Loucy (cell line): ENCODE measurements around the gene XRCC5.

Experiments used
- H2AFZ ChIP-seq: fragments of 200-600 bp; sonication (generic); 2 replicates; pipeline ENCODE4 v1.6.0; 2016; ENCODE audit warnings: antibody characterized with exemption, mild to moderate bottlenecking, low read length, moderate library complexity
- H3F3A ChIP-seq: fragments of 200-600 bp; 2 replicates; pipeline ENCODE4 v1.6.0; 2016; ENCODE audit warnings: antibody characterized with exemption, low read depth, mild to moderate bottlenecking
- H3K27me3 ChIP-seq: fragments of 200-600 bp; sonication (generic); 2 replicates; pipeline ENCODE4 v1.6.1; 2014; ENCODE audit warnings: low read length, mild to moderate bottlenecking; ENCODE audit not compliant: insufficient read depth, poor library complexity, severe bottlenecking
- H3K36me3 ChIP-seq: fragments of 200-600 bp; sonication (generic); 2 replicates; pipeline ENCODE4 v1.6.1; 2016; ENCODE audit warnings: low read length; ENCODE audit not compliant: insufficient read depth
- H3K4me1 ChIP-seq: fragments of 200-600 bp; sonication (generic); 2 replicates; pipeline ENCODE4 v1.5.1; 2014; ENCODE audit warnings: low read length, mild to moderate bottlenecking; ENCODE audit not compliant: insufficient read depth, poor library complexity, severe bottlenecking
- H3K4me2 ChIP-seq: fragments of 200-600 bp; sonication (generic); 2 replicates; pipeline ENCODE4 v1.6.0; 2014; ENCODE audit warnings: antibody characterized with exemption, low read length, low read depth, mild to moderate bottlenecking; ENCODE audit not compliant: poor library complexity, severe bottlenecking
- H3K4me3 ChIP-seq: fragments of 200-600 bp; sonication (generic); 2 replicates; pipeline ENCODE4 v1.5.1; 2014; ENCODE audit warnings: low read length, mild to moderate bottlenecking, mixed read lengths; ENCODE audit not compliant: poor library complexity, severe bottlenecking
- H3K79me2 ChIP-seq: fragments of 200-600 bp; sonication (generic); 2 replicates; pipeline ENCODE4 v1.6.1; 2014; ENCODE audit warnings: low read length; ENCODE audit not compliant: insufficient read depth
- H3K9ac ChIP-seq: fragments of 200-600 bp; sonication (generic); 2 replicates; pipeline ENCODE4 v1.6.0; 2014; ENCODE audit warnings: mild to moderate bottlenecking, low read depth, low read length, moderate library complexity; ENCODE audit not compliant: poor library complexity, severe bottlenecking
- H3K9me2 ChIP-seq: fragments of 200-600 bp; sonication (generic); replicated peaks from 2 replicates; pipeline ENCODE4 v1.6.1; 2016; ENCODE audit warnings: low read depth, low read length, mixed read lengths
- H3K9me3 ChIP-seq: fragments of 200-600 bp; sonication (generic); 2 replicates; pipeline ENCODE4 v1.6.1; 2014; ENCODE audit warnings: mild to moderate bottlenecking, antibody characterized with exemption, low read length, low read depth; ENCODE audit not compliant: insufficient read depth
- H4K20me1 ChIP-seq: fragments of 200-600 bp; sonication (generic); 2 replicates; pipeline ENCODE4 v1.6.0; 2014; ENCODE audit warnings: antibody characterized with exemption, low read length, mild to moderate bottlenecking; ENCODE audit not compliant: insufficient read depth, poor library complexity, severe bottlenecking
- EZH2phosphoT487 ChIP-seq: fragments of 200-600 bp; IDR thresholded peaks from 2 replicates; pipeline ENCODE4 v1.6.1; 2018; ENCODE audit warnings: antibody characterized with exemption, mild to moderate bottlenecking, moderate library complexity, borderline replicate concordance
- TF ChIP-seq, protein P1 (sequence below): fragments of 200-600 bp; sonication (generic); conservative IDR thresholded peaks from 2 replicates; pipeline ENCODE4 v1.5.1; 2014; ENCODE audit warnings: mild to moderate bottlenecking, antibody characterized with exemption, low read length

The XRCC5 gene

DNA sequence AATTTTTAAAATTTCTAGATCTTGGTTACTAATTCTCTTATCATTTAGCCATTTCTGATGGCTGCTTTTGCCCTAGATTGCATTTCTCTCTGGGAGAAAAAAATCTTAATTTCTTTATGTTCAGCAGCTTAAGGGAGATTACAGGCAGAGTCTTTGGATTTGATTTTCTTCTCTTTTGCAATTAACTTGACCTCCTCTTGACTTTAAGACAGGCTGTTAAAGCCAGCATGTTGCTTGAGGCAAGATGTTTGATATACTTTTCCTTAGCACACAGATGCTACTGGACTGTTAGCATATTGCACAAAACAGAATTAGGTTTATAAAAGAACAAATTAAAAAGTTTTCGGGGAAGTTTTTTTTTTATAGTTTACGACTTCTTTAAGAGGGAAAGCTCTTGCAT is 50.0 kb downstream of the XRCC5 start:
- H3K9me3 ChIP-seq: no peaks in the 10 kb centered on the region
- peaks cover 18% of the 10 kb centered on the region for H4K20me1 ChIP-seq
- no peak overlapping the region for H3K9ac ChIP-seq
- no peak overlapping the region for H3K4me2 ChIP-seq
- H3K27me3 ChIP-seq: no peaks in the 10 kb centered on the region
- no peaks in the 10 kb centered on the region for H3K9me2 ChIP-seq
- TF ChIP-seq, protein P1, sequence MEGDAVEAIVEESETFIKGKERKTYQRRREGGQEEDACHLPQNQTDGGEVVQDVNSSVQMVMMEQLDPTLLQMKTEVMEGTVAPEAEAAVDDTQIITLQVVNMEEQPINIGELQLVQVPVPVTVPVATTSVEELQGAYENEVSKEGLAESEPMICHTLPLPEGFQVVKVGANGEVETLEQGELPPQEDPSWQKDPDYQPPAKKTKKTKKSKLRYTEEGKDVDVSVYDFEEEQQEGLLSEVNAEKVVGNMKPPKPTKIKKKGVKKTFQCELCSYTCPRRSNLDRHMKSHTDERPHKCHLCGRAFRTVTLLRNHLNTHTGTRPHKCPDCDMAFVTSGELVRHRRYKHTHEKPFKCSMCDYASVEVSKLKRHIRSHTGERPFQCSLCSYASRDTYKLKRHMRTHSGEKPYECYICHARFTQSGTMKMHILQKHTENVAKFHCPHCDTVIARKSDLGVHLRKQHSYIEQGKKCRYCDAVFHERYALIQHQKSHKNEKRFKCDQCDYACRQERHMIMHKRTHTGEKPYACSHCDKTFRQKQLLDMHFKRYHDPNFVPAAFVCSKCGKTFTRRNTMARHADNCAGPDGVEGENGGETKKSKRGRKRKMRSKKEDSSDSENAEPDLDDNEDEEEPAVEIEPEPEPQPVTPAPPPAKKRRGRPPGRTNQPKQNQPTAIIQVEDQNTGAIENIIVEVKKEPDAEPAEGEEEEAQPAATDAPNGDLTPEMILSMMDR: no peak
- TF ChIP-seq EZH2phosphoT487: no peak
- H3K4me3 ChIP-seq: no peak overlapping the region
- no peak overlapping the region for H2AFZ ChIP-seq
- H3K79me2 ChIP-seq: peaks cover 40% of the 10 kb centered on the region
- H3K4me1 ChIP-seq: no peaks in the 10 kb centered on the region
- no peaks in the 10 kb centered on the region for H3F3A ChIP-seq
- peaks cover 95% of the 10 kb centered on the region for H3K36me3 ChIP-seq

- H3K9me3 ChIP-seq: no peaks in the 10 kb centered on the region
- no peak overlapping the region for H3K4me3 ChIP-seq
- no peak overlapping the region for H3K9ac ChIP-seq
- H3K36me3 ChIP-seq: peaks cover 95% of the 10 kb centered on the region
- peaks cover 15% of the 10 kb centered on the region for H4K20me1 ChIP-seq
- H3K9me2 ChIP-seq: no peaks in the 10 kb centered on the region
- no peak overlapping the region for H3K4me2 ChIP-seq
- no peaks in the 10 kb centered on the region for H3F3A ChIP-seq
- H2AFZ ChIP-seq: no peak overlapping the region
- H3K4me1 ChIP-seq: no peaks in the 10 kb centered on the region
- TF ChIP-seq, protein P1: no peak
- no peak for TF ChIP-seq EZH2phosphoT487
- H3K27me3 ChIP-seq: no peaks in the 10 kb centered on the region
- peaks cover 37% of the 10 kb centered on the region for H3K79me2 ChIP-seq
Measured at GRCh38 chr2:216159646-216160045, 50.5 kb downstream of the XRCC5 start.

DNA sequence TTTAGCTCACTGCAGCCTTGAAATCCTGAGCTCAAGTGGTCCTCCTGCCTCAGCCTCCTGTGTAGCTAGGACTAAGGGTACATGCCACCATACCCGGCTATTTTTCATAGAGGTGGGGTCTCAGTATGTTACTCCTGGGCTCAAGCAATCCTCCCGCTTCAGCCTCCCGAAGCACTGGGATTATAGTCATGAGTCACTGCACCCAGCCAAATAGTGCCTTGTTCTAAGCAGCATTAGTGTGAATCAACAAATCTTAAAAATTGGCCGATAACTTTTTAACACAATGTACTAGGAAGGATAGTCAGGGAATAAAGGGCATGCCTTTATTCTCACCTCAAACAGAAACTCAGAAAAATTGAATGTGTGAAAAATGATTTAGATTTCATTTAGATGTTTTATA is 51.6 kb downstream of the XRCC5 start:
- Histone ChIP-seq H4K20me1 (peaks cover 19% of the 10 kb centered on the region), H3K4me1 (no peaks in the 10 kb centered on the region), H3F3A (no peaks in the 10 kb centered on the region), H3K4me2 (no peak overlapping the region), H3K36me3 (peaks cover 96% of the 10 kb centered on the region), H3K4me3 (no peak overlapping the region), H3K27me3 (no peaks in the 10 kb centered on the region), H3K9ac (no peak overlapping the region), H3K9me2 (no peaks in the 10 kb centered on the region), H3K9me3 (no peaks in the 10 kb centered on the region), H3K79me2 (peaks cover 39% of the 10 kb centered on the region), H2AFZ (no peak overlapping the region)
- TF ChIP-seq, protein P1: no peak
- no peak for TF ChIP-seq EZH2phosphoT487
